Stimulated activated CD8-positive, alpha-beta memory T cell treated with anti-CD3 and anti-CD28 coated beads, Interleukin-7, amount 100 ng/mL, for 4 hours (primary cell): ENCODE data around the gene TAOK1.

Experiments
- DNase-seq, 2 donors: peaks; one replicate each; pipeline ENCODE4 v3.0.0-alpha.2; 2020; ENCODE audit warnings: low read depth in 2 of 2

The TAOK1 gene

DNA sequence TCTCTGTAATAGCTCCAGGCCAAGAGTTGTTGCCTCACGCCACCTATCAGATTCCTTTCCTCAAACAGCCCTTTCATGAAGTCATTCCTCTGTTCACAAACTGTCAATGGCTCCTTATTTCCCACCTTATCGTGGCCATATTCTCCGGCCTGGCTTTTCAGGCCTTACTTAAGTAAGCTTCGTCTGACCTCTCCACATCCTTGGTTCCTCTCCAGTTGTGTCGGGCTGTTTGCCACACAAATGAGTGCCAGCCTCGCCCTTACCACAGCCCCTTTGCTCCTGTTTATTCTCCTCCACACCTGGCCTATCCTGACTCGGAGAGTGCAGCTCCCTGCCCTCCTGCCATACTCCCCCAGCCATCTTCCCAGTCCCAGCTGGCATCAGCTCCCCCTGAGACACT lies 180.4 kb downstream of the TAOK1 start:
- DNase-seq, result no peak

DNA sequence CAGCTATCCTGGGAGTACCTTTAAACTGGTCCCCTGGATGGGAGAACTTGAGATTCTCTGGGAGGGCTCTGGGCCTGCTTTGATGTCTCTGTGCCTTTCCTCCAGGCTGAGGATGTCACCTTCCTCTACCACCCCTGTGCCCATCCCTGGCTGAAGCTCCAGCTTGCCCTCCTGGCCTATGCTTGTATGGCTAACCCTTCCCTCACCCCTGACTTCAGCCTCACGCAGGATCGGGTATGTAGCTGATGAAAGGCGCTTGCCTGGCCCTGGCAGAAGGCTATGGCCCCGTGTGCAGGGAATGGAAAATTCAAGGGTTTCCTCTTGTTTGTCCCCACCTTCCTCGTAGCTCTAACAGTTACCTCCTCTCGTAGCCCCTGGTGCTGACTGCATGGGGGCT lies 181.3 kb downstream of the TAOK1 start:
- DNase-seq, result no peak

DNA sequence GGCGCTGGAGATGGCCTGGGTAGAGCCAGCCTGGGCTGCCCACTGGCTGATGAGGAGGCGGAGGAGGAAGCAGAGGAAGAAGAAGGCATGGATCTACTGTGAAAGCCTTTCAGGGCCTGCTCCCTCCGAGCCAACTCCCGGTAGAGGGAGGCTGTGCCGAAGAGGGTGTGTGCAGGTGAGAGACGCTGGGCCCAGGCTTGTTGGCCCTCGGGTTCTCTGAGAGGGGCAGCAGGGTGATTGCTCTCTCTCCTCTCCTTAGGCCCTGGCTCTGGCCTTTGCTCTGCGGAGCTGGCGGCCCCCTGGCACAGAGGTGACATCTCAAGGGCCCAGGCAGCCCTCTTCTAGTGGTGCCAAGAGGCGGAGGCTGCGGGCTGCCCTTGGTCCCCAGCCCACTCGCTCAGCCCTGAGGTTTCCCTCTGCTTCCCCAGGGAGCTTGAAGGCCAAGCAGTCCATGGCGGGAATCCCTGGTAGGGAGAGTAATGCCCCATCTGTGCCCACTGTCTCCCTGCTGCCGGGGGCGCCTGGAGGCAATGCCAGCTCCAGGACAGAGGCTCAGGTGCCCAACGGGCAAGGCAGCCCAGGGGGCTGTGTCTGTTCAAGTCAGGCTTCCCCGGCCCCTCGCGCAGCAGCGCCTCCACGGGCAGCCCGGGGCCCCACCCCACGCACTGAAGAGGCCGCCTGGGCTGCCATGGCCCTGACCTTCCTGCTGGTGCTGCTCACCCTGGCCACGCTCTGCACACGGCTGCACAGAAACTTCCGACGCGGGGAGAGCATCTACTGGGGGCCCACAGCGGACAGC lies 181.9 kb downstream of the TAOK1 start:
- no peak for DNase-seq

DNA sequence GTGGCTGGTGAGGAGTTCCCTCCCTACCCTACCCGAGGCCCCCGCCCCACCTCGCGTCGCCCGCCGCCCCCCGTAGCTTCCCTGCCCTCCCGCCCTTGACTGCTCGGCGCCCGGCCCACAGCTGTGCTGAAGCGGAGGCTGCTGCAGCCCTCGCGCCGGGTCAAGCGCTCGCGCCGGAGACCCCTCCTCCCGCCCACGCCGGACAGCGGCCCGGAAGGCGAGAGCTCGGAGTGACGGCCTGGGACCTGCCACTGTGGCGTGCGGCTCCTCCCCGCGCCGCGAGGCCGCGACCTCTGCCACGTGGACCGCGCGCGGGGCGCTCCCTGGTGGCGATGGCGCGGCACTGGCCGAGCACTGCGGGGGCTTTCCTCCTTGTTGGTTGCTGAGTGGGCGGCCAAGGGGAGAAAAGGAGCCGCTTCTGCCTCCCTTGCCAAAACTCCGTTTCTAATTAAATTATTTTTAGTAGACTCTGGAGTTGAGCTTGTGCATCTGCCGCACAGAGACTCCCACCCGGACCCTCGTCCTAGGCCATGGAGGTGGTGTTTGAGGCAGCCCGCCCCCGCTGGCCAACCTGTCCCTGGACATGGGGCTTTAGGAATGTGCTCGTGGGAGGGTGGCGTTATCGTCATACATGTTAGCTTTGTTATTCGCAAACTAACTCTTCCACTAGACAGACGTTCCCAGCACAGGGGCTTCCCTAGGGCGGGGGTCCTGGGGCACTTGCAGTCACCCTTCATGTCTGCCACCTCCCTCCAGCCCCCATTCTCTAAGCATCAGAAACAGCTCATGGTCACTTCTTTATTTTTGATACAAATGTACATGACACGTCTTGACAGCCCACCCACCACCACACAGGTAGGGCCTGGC lies 182.8 kb downstream of the TAOK1 start:
- peak in 1 of 2 donors; percentile 70 for DNase-seq

DNA sequence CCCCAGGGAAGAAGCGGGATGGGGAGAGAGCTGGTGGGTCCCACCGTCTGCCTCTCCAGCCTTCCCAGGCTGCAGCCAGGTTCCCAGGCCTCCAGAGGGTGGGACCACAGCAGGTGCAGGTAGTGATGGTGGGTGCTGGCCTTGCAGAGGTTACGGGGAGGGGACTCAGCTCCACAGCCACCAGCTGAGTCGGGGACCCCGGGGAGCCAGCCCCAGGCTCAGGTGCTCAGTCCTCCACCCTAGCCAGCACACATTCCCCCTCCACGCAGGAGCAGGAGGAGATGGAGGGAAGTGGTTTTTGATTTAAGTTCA lies 183.4 kb downstream of the TAOK1 start:
- no peak for DNase-seq

DNA sequence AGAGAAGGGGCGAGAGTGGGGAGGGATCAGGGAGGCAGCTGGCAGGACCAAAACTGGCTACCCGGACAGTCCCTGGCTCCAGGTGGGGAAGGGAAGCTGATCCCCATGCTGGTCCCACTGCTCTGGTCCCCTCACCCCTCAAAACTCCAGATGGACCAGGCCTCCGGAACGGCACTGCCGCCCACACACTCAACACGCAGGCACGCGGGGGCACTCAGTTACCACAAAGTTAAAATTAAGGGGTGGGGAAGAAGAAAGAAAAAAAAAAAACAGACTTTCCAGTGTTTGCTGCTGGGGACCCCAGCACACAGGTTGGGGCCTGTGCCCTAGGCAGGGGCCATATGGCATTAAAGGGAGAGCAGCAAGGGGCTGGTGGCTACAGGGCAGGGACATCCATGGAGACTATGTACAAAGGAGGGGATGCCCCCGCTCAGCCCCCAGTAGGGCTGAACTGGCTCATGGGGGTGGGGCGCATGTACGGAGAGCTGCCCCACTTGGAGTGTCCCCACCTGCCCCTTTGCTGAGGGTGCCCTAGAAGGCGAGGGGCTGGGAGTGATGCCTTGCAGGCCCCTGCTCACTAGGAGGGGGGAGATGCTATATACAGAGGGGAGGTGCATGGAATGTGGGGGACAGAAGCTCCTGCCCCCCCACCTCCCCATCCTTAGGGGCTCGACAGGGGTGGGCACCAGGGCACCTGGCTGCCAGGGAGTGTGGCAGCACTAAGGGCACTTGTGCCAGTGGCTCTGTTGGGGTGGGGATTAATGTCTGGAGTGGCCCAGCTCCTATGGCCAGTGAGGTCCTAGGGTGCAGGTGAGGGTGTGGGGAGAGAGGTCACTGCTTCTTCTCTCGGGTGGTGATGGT lies 183.9 kb downstream of the TAOK1 start:
- DNase-seq, result no peak

DNA sequence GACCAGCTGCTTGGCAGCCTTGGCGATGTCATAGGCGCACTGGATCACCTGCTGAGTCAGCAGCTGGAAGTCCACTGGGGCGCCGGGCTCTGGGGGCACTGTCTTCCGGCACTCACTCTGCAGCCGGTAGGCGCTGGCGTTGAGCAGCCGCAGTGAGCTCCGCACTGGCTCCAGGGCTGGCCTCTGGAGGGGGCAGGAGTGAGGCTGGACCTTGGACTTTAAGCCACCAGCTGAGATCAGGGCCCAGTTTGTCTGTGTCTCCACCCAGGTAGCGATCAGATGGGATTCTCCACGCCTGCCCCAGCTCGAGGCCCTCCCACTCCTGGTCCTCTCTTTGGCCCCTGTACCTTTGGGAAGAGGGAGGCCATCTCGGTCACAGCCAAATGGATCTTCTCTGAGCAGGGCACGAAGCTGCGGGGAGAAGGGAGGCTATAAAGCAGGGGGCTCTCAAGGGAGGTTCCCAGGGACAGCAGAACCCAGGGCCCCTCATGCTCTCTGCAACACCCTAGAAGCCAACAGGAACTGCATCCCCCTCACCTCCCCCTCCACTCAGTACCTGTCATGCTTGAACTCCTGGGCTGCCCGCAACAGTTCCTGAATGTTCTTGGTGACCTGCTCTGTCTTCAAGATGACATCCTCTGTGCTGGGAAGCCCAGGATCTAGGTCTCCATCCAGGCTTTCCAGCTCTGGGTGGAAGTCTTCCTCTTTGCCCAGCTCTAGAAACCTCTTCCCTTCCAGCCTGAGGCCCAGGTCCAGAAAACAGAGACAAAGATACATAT lies 184.8 kb downstream of the TAOK1 start:
- no peak for DNase-seq

DNA sequence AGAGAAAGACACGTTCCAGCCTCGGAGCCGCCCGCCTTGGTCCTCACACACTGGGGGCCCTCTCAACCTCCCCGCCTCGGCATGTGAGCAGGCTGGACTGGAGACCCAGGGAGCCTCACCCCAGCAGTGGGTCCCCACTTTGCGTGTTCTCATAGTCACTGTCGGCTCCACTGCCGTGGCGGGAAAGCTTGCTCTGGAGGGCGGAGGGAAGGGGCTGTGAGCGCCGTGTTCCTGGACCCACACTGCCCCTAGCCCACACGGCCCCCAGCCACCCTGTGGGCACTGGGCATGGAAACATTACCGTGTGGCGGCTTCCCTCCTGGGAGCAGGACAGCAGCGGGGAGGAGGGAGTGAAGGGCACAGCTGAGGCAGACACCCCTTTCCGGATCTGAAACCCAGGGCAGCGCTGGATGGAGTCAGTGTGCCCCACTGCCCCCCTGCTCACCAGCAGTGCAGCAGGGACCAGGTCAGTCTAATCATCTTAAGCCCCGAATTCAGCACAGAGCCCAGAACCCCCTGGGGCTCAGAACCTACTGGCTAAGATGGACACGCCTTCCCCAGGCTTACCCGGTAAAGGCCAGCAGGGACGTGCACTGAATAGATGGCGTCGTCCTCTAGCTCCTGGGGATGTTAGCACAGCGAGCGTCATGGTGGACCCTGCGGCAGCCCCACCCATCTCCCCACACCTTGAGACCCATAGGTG lies 185.5 kb downstream of the TAOK1 start:
- no peak for DNase-seq

DNA sequence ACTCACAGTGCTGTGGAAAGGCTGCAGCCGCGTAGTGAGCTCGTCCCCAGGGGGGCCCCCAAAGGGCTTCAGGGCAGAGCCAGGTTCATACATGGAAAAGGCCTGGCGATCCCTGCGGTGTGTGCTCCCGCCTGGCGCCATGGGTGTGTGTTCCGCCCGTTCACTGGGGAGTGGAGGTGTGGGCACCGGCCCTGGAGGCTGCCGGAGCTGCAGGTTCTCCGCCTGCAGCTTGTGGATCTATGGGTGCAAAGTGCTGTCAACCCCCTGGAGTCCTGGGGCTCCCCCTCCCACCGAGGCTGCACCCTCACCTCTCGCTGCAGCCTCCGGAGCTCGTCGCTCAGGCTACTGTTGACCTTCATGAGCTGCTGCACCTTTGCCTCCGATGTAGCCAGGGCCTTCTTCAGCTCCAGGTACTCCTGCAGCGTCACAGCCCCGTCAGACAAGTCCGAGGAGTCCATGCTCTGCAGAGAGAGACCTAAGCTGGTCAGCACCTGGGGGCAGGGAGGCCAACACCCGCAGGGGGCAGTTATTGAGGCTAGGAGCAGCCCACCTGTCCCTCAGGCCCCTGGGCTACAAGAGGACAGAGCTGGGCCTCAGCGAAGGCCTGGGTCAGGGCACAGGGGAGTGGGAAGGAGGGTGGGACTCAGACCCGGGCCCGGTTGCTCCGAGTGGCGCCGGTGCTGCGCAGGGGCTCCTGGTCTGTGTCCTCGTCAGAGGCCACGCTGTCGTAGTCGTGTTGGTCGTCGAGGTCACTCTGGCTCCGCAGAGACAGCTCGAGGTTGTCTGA lies 186.2 kb downstream of the TAOK1 start:
- DNase-seq, result no peak

DNA sequence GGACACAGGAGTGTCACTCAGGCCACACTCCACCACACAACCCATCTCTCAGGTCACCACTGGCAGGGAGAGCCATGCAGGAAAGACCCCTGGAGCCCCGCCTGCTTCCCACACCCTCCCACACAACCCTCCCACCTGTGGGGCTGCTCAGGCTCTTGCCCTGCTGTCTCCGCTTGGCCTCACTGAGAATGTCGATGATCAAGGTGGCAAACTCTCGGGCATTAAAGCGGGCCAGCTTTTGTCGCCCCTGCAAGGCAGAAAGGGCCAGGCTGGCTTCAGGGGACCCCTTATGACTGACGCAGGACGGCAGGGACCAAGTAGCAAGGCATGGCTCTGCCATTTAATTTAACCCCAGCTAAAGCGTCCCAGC lies 186.8 kb downstream of the TAOK1 start:
- no peak for DNase-seq

DNA sequence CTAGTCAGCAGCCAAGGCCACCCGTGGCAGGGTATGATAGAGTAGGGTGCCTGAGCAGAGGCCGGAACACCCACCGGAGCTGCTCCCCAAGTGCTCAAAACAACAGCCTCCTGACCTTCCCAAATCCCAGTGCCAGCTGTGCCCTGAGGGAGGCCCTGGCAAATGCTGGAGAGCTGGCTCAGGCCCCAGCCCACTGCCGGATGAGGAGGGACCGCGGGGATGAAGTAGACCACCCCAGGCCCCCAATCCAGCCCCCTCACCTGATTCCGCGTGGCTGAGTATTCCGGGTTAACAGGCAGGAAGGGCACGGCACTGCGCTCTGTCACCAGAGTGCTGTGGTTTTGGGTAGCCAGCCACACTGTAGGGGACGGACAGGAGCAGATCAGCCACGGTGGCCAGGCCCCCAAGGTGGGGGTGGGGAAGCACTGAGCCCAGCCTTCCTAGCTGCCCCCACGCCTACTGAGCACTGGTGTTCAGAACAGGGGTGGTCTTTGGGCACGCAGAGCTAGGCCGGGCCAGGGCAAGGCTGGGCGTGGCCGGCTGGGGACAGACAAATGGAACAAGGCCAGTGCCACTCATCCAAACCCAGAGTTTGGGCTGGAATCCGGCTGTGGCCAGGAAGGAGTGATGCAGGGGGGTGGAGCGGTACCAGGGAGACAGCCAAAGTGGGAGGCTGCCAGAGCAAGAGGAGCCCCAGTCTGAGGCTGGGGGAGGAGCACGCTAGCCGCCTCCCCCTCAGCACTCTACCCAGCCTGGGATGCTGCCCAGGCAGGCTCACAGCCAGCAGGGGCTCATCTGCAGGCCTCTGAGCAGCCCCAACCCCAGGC lies 187.4 kb downstream of the TAOK1 start:
- DNase-seq, result no peak

DNA sequence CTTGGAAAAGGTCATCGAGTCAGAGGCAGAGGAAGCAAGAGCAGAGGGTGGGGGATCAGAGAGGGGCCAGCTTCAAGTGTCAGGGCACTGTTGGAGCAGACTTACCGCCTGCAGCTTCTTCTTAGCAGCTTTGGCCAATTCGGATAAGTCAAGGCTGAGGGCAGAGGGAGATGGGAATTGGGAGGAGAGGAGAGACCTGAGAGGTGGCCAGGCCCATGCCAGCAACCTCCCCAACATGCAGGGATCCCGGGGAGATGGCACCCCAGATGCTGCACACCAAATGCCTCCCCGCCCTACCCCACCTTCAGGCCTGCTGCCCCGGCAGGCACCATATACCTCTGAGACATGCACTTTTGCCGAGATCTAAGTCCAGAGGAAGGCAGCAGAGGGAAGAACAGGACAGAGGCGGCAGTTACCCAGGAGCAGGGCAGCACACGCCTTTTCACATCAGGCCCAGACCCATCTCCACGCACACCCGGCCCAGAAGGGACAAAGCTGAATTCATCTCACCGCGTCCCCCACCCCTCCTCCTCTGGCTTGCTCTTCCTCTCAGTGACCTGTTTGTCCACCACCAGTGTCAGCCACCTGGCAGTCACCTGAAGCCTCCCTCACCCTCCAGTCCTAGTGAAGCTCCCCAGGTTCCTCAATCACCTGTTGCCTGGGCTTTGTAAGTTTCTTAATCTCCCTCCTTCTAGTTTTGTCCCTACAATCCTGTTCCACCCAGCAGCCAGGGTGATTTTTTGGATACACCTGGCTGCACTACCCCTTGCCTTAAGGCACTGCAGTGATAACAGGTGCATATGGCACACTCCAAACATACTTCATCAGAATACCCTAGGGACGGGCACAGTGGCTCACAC lies 188.7 kb downstream of the TAOK1 start:
- DNase-seq, result no peak

DNA sequence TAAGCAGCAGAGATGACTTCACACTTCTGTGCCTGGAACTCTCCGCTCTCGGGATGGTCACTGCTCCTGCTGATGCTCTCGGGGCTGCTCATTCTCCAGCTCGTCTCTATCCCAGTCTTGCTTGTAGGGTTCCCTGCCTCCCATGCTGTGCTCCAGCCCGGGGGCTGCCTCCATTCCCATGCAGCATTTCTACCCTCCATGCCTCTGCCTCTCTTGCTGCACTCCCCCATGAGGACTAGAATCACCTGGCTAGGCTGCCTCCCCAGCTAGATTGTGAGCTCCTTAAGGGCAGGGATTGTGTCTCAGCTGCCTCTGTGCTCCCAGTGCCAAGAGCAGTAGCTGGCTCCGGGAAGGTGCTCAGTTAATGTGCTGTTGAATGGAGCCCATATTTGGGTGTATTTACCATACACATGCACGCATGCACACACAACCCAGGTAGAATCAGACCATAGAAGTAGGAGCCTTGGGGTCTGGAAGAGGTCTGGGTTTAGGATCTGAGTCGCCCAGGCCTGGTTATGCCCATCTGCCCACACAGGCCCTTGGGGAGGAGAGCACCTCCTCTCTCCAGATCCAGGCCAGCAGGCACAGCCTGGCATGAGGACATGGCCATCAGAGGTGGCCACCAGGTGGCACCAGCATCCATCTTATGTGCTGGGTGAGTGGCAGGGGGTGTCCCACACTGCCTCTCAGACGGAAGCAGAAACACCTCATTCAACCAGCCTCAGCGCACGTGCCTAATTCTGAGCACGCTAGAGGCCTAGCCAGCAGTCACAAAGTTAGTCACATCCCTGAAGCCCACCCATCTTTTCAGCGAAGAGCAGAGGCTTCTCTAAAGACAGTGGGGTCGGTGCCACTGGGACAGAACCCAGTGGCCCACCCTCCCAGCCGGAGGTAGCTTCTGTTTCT lies 190.0 kb downstream of the TAOK1 start:
- DNase-seq, result peak; percentile 82 to 85

DNA sequence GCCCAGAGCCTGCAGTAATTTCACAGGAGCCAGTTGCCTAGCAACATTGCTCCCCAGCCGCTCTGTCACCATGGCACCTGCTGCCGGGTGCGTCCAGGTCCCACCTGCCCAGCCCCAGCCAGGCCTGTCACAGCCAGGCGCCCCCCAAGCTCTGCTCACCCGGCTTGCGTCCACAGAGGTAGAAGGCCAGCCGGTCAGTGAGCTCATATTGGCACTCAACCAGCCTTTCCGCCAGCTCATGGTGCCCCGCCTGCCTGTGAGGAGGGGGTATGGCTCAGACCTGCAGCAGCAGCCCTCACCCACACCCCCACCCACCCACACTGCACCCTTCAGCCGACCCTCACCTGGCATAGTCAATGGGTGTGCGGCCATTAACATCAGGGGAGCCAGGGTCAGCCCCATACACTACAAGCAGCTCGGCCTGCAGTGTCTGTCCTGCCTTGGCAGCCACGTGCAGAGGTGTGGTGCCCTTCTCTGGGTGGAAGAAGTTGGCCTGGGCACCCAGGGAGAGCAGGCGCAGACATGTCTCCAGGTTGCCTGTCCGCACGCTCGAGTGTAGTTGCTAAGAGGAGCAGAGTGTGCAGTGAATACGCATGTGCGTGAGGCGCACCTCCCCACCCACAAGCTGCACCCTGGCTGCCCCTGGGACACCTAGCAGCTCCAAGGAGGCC lies 191.6 kb downstream of the TAOK1 start:
- DNase-seq, result no peak

DNA sequence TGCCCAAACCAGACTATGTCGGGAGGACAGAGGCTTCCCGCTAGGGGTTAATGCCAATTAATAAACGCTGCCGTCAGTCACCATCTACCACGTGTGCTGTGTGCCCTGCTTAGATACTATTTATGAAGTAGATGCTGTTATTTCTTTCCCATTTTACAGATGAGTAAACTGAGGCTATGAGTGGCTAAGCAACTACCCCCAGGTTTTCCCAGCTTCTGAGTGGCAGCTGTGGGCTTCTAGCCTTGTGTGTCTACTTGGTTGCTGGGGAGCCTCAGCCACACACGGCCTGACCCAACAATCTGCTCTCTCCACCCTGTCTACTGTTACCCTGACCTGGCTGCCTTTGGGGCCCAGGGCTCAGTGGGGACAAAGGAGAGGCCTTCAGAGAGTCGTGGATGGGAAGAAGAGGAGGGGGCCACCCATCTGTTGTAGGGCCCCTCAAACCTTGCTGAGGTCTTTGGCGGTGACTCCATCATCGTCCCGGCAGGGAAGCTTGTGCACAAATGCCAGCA lies 192.1 kb downstream of the TAOK1 start:
- DNase-seq, result no peak

DNA sequence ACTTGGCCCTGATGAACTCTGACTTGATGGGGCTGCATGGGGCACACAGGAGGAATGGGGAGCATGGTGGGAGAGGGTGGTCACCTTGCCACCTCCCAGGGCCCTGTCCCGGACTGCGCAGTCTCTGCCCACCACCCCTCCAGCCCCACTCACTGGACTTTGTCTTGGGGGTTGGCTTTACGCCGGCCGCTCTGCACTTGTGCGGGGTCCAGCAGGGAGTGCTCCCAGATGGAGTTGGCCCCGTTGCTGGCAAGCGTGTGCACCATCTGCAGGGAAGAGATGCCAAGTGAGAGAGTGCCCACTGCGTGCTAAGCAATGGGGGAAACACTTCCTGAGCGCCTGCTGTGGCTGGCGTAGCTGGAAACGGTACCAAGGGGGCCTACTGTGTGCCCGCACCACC lies 192.6 kb downstream of the TAOK1 start:
- no peak for DNase-seq
